HL-60/S4 treated with retinoic acid at 250 ng/mL for 4 days and 3 days (cell line): Measurements from ENCODE around the gene ALOX15.
"Not testable (repeated sequence)": the region's sequence is repeated elsewhere in the genome, so short reads cannot be mapped to it uniquely, and the experiment has no call there.

Source experiments
- in situ Hi-C: fragments of 300-500 bp; cut with MboI; formaldehyde crosslinking; loops from 2 replicates; pipeline ENCODE4 v1.7.0; 2022; ENCODE audit warnings: low sequenced_read_pairs

The ALOX15 gene

DNA sequence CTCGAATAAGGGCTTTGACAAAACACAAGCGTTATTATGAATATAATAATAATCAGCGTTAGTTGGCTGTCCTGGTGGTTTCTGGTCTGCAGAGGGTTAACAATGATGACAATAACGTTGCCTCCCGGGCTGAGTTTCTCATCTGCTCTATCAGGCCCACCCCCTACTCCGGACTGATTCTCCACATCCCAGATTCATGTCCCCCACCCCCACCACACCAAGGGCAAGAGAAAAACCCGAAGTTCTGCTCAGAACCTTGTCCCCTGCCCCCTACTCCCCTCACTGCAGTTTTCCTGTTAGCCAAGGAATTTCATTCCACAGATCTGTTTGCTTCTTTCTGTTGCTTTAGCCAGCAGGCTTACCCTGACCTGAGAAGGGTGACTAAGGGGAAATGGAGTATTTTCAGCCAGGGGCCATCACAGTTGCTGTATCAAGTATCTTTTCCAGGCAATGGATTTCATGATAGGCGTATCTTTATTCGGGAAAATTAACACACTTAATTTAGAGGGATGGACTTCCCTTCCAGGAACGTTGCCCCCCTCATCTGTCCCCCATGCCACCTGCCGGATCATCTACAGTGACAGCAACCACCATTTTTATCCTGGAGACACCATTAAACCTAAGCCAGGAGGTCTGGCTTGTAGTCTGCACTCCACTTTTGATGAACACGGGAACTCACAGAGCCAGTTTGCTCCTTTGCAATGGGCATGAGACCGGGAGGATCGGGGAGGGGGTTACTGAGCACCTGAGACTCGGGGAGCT is 23.7 kb downstream of the ALOX15 start:
- in situ Hi-C loops: no loop called here

GRCh38 chr17:4617090-4617489 is 24.4 kb downstream of the ALOX15 start:
- in situ Hi-C loops: no loop called here

- in situ Hi-C loops: no loop called here
Observed at GRCh38 chr17:4616476-4616875, 25.0 kb downstream of the ALOX15 start.

DNA sequence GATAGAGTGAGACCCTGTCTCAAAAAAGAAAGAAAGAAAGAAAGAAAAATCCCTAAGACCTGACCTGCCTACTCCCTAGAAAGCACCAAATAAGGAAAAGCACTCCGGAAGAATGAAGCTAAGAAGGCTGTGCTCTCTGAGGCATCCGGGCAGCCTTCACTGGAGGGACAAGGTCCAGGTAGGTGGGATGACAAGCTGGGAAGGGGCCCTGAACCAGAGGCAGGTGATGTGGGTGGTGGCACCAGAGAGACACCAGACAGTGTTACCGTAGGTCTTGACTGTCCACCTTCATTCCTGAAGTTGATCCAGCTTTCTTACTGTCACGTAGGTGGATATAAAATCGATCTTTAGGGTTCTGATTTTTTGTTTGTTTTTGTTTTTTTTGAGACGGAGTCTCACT is 30.8 kb downstream of the ALOX15 start:
- in situ Hi-C loops: no loop called here

DNA sequence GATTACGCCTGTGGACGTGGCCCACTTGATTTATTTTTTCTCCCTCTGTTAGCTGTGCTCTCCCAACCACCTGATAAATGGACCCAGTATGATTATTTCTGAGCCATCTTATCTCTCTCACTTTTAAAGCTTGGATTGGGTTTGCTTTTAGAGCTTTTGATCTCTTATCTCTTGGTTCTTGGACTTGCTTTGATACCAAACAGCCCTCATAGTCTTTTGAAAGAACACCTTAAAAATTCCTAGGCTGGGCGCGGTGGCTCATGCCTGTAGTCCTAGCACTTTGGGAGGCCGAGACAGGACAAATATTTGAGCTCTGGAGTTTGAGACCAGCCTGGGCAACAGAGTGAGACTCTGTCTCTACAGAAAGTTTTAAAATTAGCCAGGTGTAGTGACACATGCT is 31.3 kb downstream of the ALOX15 start:
- in situ Hi-C loops: no loop called here

DNA sequence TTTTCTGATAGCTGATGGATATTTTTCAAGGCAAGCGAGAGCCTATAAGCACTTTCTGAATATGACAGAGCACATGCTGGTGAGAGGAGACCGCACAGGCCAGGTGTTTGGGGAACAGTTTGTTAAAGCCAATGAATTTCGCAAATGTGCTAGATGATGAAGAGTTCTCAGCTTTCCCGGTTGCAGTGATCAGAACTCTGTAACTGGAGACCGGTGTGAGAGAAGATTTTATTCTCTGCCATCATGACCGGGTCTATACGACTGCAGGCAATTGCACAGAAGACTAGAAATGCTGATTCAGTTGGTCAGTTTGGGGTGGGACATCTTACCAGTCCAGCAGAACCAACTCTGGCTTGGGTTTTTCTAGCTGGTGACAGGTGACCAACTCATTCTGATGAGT is 31.7 kb downstream of the ALOX15 start:
- in situ Hi-C loops: no loop called here

DNA sequence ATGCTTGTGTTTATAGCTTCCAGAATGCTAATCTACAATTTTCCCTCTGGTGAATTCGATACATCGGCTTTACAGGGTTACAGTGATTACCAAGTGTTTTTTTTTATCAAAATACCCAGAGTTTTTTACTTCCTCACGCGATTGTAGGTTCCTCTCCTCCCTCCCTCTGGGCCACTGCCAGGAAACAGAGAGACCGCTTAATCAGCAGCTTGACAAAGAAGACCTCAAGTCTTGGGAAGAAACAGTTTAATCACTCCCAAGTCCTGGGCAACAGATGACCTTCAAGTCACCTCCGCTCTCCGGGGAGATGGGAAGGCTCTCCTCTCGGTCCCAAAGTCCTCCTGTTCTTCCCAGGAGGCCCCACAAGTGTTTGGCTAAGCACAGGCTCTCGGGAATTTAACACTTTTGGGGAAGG is 33.7 kb downstream of the ALOX15 start:
- in situ Hi-C loops: no loop called here

DNA sequence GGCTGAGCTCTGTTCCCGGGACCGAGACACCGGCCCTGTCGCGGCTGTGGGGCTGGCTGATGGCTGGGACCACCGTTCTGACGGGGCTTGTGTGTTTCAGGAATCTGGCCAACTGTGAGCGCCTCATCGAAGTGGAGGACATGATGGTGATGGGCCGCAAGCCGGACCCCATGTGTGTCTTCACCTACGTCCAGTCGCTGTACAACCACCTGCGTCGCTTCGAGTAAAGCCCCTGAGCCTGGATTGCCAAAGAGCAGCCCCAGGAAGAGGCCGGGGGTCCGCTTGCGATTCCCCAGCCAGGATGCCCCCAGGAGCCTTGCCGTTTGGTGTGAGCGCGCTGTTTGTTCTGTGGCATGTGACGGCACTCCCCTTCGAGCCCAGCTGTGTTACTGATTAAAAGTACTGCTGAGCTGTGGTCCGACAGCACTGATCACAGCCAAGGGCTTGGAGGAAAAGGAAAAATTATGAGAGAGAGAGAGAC is 34.2 kb downstream of the ALOX15 start:
- in situ Hi-C loops: no loop called here

- in situ Hi-C loops: no loop called here
Observed at GRCh38 chr17:4605826-4606225, 35.7 kb downstream of the ALOX15 start.

DNA sequence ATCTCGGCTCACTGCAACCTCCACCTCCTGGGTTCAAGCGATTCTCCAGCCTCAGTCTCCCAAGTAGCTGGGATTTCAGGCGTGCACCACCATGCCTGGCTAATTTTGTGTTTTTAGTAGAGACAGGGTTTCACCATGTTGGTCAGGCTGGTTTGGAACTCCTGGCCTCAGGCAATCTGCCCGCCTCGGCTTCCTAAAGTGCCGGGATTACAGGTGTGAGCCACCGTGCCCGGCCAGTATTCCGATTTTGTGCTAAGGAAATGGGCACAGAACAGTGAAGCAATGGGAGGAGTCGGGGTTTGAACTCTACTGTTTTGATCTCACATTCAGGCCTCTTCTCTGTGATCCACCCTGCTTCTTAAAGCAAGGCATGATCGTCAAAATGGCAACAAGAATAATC is 36.7 kb downstream of the ALOX15 start:
- in situ Hi-C loops: not testable (repeated sequence)

- in situ Hi-C loops: no loop called here
Observed at GRCh38 chr17:4604111-4604644, 37.3 kb downstream of the ALOX15 start.

- in situ Hi-C loops: no loop called here
Observed at GRCh38 chr17:4602041-4602440, 39.4 kb downstream of the ALOX15 start.

DNA sequence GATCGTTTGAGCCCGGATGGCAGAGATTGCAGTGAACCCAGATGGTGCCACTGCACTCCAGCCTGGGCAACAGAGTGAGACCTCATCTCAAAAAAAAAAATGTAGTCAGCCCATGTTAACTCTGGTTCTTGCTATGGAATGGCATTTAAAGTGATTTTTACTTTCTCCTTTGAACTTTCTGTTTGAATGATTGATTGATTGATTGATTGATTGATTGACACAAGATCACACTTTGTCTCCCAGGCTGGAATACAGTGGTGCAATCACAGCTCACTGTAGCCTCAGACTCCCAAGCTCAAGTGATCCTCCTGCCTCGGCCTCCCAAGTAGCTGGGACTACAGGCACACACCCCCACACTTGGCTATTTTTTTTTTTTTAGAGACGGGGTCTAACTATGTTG is 40.2 kb downstream of the ALOX15 start:
- in situ Hi-C loops: no loop called here

DNA sequence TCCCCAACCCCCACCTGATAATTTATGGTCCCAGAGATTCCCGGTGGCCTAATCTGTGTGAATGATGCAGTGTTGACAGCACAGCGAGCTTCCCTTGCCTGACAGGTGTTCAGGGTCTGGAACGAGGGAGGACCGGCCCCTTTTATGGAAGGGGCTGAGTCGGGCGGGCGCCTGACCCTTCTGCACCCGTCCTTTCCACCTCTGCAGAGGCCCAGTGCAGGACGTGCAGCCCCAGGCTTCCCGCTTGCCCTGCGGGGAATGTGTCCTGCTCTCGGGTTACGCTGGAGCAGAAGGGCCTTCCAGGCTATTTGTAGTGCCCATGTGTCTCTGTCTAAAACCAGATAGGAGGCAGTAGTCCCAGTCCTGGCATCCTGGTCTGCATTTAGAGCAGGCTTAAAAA is 40.9 kb downstream of the ALOX15 start:
- in situ Hi-C loops: no loop called here

DNA sequence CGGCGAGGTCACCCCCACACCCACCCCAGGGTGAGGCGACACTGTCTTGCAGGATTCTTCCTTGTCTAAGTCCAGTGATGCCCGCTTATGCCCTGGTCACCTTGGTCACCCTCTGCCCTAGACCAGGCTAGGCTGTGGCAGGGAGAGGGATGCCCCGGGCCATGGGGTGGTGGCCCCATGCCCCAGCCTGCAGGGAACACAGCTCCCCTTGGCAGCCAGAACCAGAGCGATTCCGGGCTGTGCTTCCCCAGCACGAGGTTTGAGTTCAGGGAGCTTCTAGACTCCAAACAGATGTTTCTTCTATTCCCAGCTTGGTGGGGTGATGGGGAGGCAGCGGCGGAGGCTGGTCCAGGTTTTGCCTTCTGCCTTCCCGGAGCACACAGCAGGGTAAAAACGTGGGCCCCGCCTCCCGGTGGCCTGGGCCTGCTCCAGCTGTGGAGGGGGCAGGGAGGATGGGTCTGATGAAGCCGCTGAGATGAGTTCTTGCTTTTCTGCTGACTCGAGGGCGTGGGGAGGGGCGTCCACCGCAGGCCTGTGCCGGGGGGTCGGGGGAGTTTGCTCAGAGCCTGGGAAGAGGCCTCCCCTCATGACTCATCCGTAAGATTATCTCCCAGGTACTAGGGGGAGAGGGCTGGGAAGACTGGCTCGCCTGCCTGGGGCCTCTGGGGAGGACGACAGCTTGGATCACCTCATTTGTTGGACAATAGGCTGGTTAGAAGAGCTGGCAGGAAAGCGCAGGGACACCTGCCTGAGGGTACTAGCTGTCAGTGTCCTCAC is 41.8 kb downstream of the ALOX15 start:
- in situ Hi-C loops: no loop called here

DNA sequence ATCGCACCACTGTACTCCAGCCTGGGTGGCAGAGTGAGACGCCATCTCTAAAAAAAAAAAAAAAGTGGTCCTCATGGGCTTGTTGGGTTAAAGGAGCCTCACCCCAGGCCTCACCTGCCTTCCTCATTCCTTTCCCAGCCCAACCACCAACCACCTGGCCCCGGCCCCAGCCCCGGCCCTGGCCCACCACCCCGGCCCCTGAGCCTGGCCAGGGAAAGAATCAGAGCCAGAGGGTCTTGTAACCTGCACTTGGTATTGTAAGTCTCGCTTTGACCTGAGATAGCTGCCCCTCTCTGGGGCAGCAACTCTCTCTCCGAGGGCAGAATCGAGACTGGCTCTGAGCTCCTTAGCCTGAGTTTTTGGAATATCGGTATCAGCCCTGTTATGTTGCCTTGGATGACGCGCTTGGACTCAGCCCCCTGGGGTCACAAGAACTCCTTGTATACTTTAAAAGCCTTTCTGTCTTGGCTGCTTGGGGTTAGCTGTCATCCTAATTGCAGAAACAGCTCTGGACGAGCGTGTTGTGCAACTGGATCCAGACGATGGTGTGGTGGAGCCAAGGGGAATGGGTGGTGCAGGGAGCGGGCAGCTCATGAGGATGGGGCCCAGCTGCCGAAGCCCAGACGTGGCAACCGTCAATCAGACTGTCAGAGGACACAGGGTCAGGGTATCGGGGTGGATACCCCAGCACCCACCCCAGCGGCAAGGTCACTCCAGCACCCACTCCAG is 42.5 kb downstream of the ALOX15 start:
- in situ Hi-C loops: no loop called here

DNA sequence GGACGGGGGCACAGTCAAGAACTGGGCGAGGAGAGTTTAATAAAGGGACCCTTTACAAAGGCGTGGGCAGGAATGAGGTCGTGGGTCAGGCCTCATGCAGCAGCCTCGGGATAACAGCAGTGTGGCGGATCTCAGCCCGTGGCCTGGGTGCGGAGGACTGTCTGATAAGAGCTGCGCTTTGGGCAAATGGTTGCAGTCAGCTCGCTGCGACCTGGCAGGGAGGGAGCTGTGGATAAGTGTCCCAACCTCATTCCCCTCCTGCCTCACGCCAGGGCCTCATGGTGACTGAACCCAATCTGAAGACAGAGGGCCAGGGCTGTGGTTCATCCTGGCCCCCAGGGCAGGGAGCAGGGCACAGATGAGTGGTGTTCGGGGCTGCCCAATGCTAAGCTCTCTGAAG is 43.5 kb downstream of the ALOX15 start:
- in situ Hi-C loops: no loop called here

DNA sequence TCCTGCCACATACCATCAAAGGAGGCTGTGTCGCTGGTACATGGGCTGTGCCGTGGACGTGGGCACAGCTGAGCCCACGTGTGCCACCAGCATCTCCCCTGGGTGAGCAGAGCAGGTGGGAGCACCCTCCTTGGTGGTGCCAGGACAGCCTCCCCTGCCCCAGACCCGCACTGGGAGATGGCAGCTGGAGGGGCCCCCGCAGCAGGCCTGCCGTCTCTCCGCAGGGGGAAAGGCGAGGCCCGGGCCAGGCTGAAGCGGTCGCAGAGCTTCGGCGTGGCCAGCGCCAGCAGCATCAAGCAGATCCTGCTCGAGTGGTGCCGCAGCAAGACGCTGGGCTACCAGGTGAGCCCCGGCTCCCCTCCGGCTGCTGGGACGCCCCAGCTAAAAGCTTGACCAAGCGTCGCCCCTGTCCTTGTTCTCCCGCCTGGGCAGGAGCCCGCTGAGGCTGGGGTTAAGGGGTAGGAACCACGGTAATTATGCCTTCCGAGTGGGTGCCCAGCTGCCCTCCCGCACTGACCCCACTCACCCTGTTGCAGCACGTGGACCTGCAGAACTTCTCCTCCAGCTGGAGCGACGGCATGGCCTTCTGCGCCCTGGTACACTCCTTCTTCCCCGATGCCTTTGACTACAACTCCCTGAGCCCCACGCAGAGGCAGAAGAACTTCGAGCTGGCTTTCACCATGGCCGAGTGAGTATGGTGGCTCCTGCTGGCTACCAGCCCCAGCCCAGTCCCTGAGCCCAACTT is 44.7 kb downstream of the ALOX15 start:
- in situ Hi-C loops: no loop called here

DNA sequence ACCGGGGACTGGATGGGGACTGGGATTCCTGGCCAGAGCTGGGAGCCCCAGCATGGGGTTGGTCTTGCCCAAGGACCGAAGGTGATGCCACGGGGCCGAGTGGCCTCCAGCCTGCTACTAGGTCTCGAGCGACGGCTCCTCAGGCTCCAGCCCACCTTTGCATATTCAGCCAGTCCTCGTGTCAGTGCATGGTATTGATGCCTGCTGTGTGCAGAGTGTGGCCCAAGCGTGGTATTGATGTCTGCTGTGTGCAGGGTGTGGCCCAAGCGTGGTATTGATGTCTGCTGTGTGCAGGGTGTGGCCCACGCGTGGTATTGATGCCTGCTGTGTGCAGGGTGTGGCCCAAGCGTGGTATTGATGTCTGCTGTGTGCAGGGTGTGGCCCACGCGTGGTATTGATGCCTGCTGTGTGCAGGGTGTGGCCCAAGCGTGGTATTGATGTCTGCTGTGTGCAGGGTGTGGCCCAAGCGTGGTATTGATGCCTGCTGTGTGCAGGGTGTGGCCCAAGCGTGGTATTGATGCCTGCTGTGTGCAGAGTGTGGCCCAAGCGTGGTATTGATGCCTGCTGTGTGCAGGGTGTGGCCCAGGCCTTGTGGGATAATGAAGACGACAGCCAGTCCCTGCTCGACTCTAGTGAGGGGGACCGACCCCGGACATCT is 45.7 kb downstream of the ALOX15 start:
- in situ Hi-C loops: not testable (repeated sequence)
